ENCODE measurements around the gene AP1M1.

Gene AP1M1

DNA sequence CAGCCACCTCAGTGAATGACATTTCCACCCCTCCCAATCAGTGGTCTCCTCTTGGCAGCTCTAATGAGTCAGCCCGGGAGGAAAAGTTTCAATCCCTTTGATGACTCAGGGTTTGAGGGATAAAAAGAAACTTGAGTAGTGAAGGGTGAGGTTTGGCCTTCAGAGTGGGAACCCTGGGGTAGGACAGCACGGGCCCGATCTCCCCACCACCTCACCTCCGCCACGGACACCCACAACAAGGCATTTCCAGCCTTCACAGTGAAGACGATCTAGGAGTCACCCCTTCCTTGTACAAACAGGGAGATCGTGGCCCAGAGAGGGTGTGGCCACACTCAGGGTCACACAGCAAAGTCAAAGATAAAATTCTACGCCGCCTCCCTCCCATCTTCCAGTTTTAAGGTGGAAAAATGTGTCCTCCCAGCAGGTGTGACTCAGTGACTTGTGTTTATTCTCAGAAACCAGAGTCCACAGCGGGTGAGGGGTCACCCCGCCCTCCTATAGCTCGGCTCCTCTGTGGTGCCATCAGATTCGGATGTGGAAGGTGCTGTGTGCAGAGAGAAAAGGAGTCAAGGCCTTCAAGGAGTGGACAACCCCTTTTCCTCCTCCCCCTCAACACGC, 36.7 kb upstream of the AP1M1 start:
- no peak overlapping the region for H3K4me3 ChIP-seq (ENCODE audit: insufficient read depth, low read length, poor library complexity, severe bottlenecking)
- peaks cover 9% of the 10 kb centered on the region; the same call in 1 of the 2 replicates for H3K36me3 ChIP-seq (ENCODE audit: low read length)
- H3K9me3 ChIP-seq (ENCODE audit: insufficient read depth, low read length) = no peaks in the 10 kb centered on the region
- no peaks in the 10 kb centered on the region for H3K9me2 ChIP-seq (replicated peaks; ENCODE audit: insufficient read depth, low read length)
- H2AFZ ChIP-seq (ENCODE audit: low read depth, low read length, severe bottlenecking) = no peak overlapping the region
- H3K79me2 ChIP-seq (ENCODE audit: insufficient read depth, low read length) = no peaks in the 10 kb centered on the region
- no peaks in the 10 kb centered on the region for H3K27me3 ChIP-seq (ENCODE audit: low read length)
- no peak overlapping the region for H3K4me2 ChIP-seq (ENCODE audit: low read depth, low read length, poor library complexity, severe bottlenecking)
- peaks cover 23% of the 10 kb centered on the region for H3F3A ChIP-seq (ENCODE audit: insufficient read depth)
- no peak for TF ChIP-seq EZH2phosphoT487 (conservative IDR thresholded peaks at IDR 0.05; ENCODE audit: low read length)
- TF ChIP-seq, protein P1, sequence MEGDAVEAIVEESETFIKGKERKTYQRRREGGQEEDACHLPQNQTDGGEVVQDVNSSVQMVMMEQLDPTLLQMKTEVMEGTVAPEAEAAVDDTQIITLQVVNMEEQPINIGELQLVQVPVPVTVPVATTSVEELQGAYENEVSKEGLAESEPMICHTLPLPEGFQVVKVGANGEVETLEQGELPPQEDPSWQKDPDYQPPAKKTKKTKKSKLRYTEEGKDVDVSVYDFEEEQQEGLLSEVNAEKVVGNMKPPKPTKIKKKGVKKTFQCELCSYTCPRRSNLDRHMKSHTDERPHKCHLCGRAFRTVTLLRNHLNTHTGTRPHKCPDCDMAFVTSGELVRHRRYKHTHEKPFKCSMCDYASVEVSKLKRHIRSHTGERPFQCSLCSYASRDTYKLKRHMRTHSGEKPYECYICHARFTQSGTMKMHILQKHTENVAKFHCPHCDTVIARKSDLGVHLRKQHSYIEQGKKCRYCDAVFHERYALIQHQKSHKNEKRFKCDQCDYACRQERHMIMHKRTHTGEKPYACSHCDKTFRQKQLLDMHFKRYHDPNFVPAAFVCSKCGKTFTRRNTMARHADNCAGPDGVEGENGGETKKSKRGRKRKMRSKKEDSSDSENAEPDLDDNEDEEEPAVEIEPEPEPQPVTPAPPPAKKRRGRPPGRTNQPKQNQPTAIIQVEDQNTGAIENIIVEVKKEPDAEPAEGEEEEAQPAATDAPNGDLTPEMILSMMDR (IDR thresholded peaks at IDR 0.05; ENCODE audit: insufficient read depth, low read length, poor library complexity, severe bottlenecking) = no peak
- no peak overlapping the region for H3K27ac ChIP-seq (ENCODE audit: low read depth, low read length)
- no peaks in the 10 kb centered on the region for H4K20me1 ChIP-seq (ENCODE audit: low read depth, low read length)
- H3K9ac ChIP-seq (ENCODE audit: low read length) = no peak overlapping the region

DNA sequence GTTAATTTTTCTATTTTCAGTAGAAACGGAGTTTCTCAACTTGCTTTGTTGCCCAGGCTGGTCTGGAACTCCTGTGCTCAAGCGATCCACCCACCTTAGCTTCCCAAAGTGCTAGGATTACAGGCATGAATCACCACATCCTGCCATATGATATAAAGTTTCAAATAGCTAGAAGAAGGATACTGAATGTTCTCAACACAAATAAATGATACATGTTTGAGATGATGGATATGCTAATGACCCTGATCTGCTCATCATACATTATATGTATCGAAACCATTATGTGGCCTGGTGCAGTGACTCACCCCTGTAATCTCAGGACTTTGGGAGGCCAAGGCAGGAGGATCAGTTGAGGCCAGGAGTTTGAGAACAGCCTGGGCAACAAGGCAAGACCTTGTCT, 35.9 kb upstream of the AP1M1 start:
- Histone ChIP-seq H3K9ac (ENCODE audit: low read length) (no peak overlapping the region), H2AFZ (ENCODE audit: low read depth, low read length, severe bottlenecking) (no peak overlapping the region), H3F3A (ENCODE audit: insufficient read depth) (peaks cover 18% of the 10 kb centered on the region), H3K27me3 (ENCODE audit: low read length) (no peaks in the 10 kb centered on the region), H3K36me3 (ENCODE audit: low read length) (0 out of 2 replicates have a peak, but pooled peaks cover 5% of the 10 kb centered on the region), H3K79me2 (ENCODE audit: insufficient read depth, low read length) (no peaks in the 10 kb centered on the region), H3K27ac (ENCODE audit: low read depth, low read length) (no peak overlapping the region), H3K4me3 (ENCODE audit: insufficient read depth, low read length, poor library complexity, severe bottlenecking) (no peak overlapping the region), H4K20me1 (ENCODE audit: low read depth, low read length) (no peaks in the 10 kb centered on the region), H3K4me2 (ENCODE audit: low read depth, low read length, poor library complexity, severe bottlenecking) (no peak overlapping the region), H3K9me2 (replicated peaks; ENCODE audit: insufficient read depth, low read length) (no peaks in the 10 kb centered on the region), H3K9me3 (ENCODE audit: insufficient read depth, low read length) (no peaks in the 10 kb centered on the region)
- no peak for TF ChIP-seq EZH2phosphoT487 (conservative IDR thresholded peaks at IDR 0.05; ENCODE audit: low read length)
- TF ChIP-seq, protein P1 (IDR thresholded peaks at IDR 0.05; ENCODE audit: insufficient read depth, low read length, poor library complexity, severe bottlenecking) = no peak

DNA sequence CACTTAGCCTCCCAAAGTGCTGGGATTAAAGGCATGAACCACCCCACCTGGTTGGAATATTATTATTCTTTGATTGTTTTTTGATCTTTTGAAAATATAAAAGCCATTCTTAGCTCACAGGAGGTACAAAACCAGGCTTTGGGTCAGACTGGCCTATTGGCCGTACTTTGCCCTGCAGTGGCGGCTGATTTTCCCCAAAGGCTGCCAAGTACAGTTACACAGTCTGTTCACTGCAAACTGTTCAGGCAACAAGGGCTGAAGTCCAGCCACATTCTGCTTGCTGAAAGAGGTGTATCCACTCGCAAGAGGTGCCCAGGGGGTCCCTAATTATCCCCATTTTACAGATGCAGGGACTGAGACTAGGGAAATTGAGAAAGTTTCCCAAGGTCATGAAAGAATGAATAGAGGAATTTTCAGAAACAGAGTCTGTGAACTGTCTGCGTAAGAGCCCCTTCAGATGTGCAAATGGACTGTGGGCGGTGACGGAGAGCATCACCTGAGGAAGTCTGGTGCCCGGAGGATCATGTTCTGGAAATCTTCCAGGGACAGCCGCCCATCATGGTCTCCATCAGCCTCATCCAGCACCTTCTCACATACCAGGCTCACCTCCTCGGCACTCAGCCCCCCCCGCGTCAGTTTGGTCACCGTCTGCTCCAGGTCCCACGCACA, 33.4 kb upstream of the AP1M1 start:
- no peak overlapping the region for H3K4me2 ChIP-seq (ENCODE audit: low read depth, low read length, poor library complexity, severe bottlenecking)
- no peak overlapping the region for H2AFZ ChIP-seq (ENCODE audit: low read depth, low read length, severe bottlenecking)
- no peak overlapping the region for H3K4me3 ChIP-seq (ENCODE audit: insufficient read depth, low read length, poor library complexity, severe bottlenecking)
- no peaks in the 10 kb centered on the region for H3K36me3 ChIP-seq (ENCODE audit: low read length)
- H3F3A ChIP-seq (ENCODE audit: insufficient read depth) = no peaks in the 10 kb centered on the region
- TF ChIP-seq, protein P1 (IDR thresholded peaks at IDR 0.05; ENCODE audit: insufficient read depth, low read length, poor library complexity, severe bottlenecking) = no peak
- no peak for TF ChIP-seq EZH2phosphoT487 (conservative IDR thresholded peaks at IDR 0.05; ENCODE audit: low read length)
- no peaks in the 10 kb centered on the region for H3K9me2 ChIP-seq (replicated peaks; ENCODE audit: insufficient read depth, low read length)
- H3K27ac ChIP-seq (ENCODE audit: low read depth, low read length) = no peak overlapping the region
- no peaks in the 10 kb centered on the region for H3K9me3 ChIP-seq (ENCODE audit: insufficient read depth, low read length)
- no peaks in the 10 kb centered on the region for H4K20me1 ChIP-seq (ENCODE audit: low read depth, low read length)
- no peaks in the 10 kb centered on the region for H3K79me2 ChIP-seq (ENCODE audit: insufficient read depth, low read length)
- H3K27me3 ChIP-seq (ENCODE audit: low read length) = no peaks in the 10 kb centered on the region
- no peak overlapping the region for H3K9ac ChIP-seq (ENCODE audit: low read length)

All from SU-DHL-6 (cell line).